NB4 (cell line): ENCODE results near the gene ARMC12.

ENCODE experiments used
- DNase-seq: peaks from one replicate; pipeline ENCODE4 v3.0.0; 2010; ENCODE audit warnings: low read depth
- H3K4me3 ChIP-seq: one replicate; pipeline ENCODE4 v1.5.1; 2011; ENCODE audit warnings: mild to moderate bottlenecking, low read depth, low read length, moderate library complexity
- MYC ChIP-seq: IDR thresholded peaks from 2 replicates; pipeline ENCODE4 v1.6.1; 2011; ENCODE audit warnings: low read depth, low read length
- POLR2A ChIP-seq: IDR thresholded peaks from 2 replicates; pipeline ENCODE4 v1.6.1; 2011; ENCODE audit warnings: mild to moderate bottlenecking; ENCODE audit not compliant: insufficient read length; ENCODE audit errors: extremely low read depth
- TF ChIP-seq, protein P1 (sequence below): IDR thresholded peaks from one replicate; pipeline ENCODE4 v1.5.1; 2012; ENCODE audit warnings: low read depth, low read length
- TF ChIP-seq, protein P2 (sequence below): IDR thresholded peaks from 2 replicates; pipeline ENCODE4 v1.6.1; 2011; ENCODE audit warnings: low read depth, low read length

The ARMC12 gene

DNA sequence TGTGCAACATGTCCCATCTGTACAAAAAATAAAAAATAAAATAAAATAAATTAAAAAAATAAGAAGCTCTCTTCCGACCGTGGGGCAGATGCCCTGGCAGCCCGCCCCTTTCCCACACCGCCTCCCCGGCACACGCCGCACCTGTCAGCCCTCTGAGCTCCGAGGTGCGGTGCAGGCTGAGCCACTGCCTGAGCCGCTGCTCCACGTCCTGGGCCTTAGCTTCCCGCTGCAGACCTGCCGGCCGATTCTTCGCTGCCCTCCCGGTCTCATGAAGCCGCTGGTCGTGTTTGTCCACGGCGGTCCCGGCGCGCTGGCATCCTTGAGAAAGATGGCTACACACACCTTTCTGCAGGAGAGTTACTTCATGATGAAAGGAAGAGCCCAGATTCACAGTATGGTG lies 28.9 kb downstream of the ARMC12 start:
- DNase-seq, result no peak
- no peak overlapping the region for H3K4me3 ChIP-seq
- TF ChIP-seq, protein P1, sequence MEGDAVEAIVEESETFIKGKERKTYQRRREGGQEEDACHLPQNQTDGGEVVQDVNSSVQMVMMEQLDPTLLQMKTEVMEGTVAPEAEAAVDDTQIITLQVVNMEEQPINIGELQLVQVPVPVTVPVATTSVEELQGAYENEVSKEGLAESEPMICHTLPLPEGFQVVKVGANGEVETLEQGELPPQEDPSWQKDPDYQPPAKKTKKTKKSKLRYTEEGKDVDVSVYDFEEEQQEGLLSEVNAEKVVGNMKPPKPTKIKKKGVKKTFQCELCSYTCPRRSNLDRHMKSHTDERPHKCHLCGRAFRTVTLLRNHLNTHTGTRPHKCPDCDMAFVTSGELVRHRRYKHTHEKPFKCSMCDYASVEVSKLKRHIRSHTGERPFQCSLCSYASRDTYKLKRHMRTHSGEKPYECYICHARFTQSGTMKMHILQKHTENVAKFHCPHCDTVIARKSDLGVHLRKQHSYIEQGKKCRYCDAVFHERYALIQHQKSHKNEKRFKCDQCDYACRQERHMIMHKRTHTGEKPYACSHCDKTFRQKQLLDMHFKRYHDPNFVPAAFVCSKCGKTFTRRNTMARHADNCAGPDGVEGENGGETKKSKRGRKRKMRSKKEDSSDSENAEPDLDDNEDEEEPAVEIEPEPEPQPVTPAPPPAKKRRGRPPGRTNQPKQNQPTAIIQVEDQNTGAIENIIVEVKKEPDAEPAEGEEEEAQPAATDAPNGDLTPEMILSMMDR, result no peak

DNA sequence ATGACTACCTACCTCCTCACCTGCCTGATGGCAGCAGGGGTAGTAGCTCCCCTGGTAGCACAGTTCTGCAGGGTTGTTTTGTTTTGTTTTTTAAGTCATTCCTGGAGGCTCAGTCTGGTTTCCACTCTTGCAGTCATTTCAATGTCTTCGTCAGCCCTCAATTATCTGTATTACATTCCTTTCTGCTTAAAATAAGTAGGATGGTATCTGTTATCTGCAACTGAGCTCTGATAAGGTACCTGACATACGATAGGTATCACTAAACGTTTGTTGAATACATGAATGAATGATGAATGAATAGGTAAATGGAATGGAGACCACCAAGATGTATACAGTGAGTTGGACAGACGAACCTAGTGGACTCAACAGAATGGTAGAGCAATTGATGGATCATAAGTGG lies 32.4 kb downstream of the ARMC12 start:
- no peak for DNase-seq
- no peak overlapping the region for H3K4me3 ChIP-seq
- TF ChIP-seq, protein P2, sequence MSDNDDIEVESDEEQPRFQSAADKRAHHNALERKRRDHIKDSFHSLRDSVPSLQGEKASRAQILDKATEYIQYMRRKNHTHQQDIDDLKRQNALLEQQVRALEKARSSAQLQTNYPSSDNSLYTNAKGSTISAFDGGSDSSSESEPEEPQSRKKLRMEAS, result no peak
- TF ChIP-seq POLR2A, result no peak
- TF ChIP-seq MYC, result no peak
- TF ChIP-seq, protein P1, result no peak

DNA sequence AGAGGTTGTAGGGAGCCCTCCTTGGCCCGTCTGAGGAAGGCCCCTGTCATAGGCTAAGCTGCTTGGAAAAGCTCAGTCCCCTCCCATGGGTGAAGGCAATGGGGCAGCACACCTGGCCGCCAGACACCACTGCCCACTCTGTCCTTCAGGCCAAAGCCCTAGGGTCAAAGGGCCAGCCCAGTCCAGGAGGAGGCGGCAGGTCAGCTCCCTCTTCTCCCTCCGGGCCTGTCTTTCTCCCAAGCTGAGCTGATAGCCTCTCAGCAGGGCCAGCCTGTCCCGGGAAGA lies 34.5 kb downstream of the ARMC12 start:
- TF ChIP-seq POLR2A, result no peak
- TF ChIP-seq, protein P2, result no peak
- TF ChIP-seq, protein P1, result no peak
- no peak for TF ChIP-seq MYC
- no peak overlapping the region for H3K4me3 ChIP-seq

DNA sequence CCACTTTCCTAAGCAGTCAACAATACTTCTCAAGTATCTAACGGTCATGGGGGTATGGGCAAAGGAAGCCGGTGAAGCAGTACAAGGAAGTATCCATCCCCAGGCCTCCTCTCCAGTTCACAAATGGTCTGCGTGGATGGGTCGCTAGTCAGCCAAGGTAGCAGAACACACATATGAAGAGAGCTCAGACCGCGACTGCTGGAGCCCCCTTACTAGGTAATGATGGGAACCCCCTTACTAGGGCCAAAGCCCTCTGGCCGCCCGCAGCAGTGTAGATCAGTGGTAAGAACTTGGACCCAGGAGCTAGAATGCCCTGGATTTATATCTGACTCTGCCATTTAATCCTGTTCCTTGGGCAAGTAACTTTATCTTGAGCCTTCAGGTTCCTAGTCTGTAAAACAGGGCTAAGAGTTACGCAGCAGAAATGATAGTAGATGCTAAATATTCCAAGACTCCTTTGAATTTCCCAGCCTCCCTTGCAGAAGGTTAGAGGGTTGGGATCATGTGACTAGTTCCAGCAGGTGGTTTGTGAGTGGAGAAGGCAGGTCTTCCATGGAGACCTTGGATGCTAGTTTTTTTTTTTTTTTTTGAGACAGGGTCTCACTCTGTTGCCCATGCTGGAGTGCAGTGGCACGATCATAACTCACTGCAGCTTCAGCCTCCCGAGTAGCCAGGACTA lies 37.4 kb downstream of the ARMC12 start:
- H3K4me3 ChIP-seq, result no peak overlapping the region
- TF ChIP-seq, protein P2, result no peak
- TF ChIP-seq, protein P1, result no peak
- TF ChIP-seq MYC (no peak), POLR2A (no peak)
- no peak for DNase-seq

More for the DNA sequence above, 34.5 kb downstream of the ARMC12 start:
- no peak for DNase-seq

DNA sequence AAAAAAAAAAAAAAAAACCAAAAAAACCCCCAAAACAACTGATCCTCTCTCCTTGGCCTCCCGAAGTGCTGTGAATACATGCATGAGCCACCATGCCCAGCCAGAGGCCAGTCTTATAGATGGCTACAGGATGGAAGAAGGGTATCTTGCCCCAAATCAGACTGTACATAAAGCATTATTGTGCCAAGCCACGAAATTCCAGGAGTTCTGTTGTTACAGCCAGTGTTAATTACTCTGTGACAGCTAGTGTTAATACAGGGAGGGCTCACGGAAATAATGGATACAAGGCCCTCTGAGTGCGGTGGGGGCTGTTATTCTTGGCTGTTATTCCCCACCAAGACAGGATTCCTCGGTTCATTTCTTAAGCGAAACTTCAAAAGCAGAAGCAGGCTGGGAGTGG lies 38.2 kb downstream of the ARMC12 start:
- no peak overlapping the region for H3K4me3 ChIP-seq
- TF ChIP-seq MYC, result no peak
- TF ChIP-seq, protein P2, result no peak
- no peak for DNase-seq

DNA sequence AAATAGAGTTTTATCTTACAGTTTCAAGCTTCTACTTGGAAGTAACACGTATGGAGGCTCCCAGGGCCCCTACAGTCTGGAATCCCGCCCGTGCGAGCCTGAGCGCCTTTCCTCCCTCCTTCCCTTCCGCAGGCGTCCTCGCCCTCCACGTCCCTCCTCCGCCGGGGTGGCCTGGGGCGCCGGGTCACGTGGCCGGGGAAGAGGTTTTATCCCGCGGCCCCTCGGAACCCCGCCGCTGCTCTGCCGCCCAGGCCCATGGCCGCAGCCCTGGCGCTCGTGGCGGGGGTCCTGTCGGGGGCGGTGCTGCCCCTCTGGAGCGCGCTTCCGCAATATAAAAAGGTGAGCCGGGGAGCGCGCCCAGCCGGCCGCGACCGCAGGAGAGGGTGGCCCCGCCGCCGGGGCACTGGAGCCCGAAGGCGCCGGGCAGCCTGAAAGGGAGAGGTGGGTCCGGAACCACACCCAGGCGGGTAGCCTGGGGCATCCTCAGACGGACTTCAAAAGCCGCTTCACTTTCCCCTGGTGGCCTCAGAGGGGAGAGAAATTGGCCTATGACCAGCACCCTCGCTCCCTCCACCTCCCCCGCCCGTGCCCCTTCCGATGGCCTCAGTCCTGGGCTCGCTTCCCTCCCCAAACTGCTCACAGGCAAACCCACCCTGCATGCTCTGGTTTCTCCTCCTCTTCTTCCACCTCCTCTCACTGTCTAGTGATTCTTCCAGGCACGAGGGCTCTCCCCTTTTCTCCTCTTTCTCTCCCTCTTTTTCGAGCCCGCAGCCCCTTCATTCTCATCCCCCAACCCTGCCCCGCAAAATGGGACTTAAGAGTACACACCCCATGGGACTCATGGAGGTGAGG lies 39.8 kb downstream of the ARMC12 start, which contains the start of gene CLPSL2:
Gene CLPSL2, plus strand, starts transcription at position 235 of the 852 bp plus-strand sequence. Its CDS starts 21 bp downstream, at position 256.
- no peak for TF ChIP-seq POLR2A
- TF ChIP-seq MYC, result no peak
- TF ChIP-seq, protein P2, result no peak; the same call in 1 of the 2 replicates
- TF ChIP-seq, protein P1, result no peak
- peak; percentile 47 for DNase-seq
- peak within 1 kb of the TSS; percentile 9 for H3K4me3 ChIP-seq
